Spleen (tissue), 11 donors: ENCODE measurements around the gene ARSI. TPM values are rescaled to one million over a fixed set of nuclear protein-coding genes. Genes with fewer than 3 reads are reported as not detected.

ENCODE experiments used
- DNase-seq: peaks from one replicate; pipeline ENCODE4 v3.0.0-alpha.2; 2020
- H3K27ac ChIP-seq, 8 donors: fragments of 200-600 bp; sonication (generic) in 7 of 8; 1 replicate in 4 of 8; 2 replicates in 4 of 8; pipeline versions ENCODE4 v1.5.0 to v1.8.0; 2016 to 2021; ENCODE audit warnings: inconsistent platforms in 4 of 8, mild to moderate bottlenecking in 4 of 8, moderate library complexity in 1 of 8
- H3K27me3 ChIP-seq, 7 donors: fragments of 200-600 bp; sonication (generic) in 6 of 7; replicated peaks in 1 of 7; 1 replicate in 4 of 7; 2 replicates in 3 of 7; pipeline versions ENCODE4 v1.5.0 to v1.8.0; 2016 to 2021; ENCODE audit warnings: inconsistent platforms in 3 of 7, mild to moderate bottlenecking in 1 of 7
- H3K36me3 ChIP-seq, 6 donors: fragments of 200-600 bp; sonication (generic) in 5 of 6; 1 replicate in 4 of 6; 2 replicates in 2 of 6; pipeline versions ENCODE4 v1.5.0 to v1.8.0; 2016 to 2021; ENCODE audit warnings: inconsistent platforms in 2 of 6
- H3K4me1 ChIP-seq, 6 donors: fragments of 200-600 bp; sonication (generic) in 5 of 6; 1 replicate in 3 of 6; 2 replicates in 3 of 6; pipeline versions ENCODE4 v1.5.0 to v1.8.0; 2016 to 2021; ENCODE audit warnings: inconsistent platforms in 3 of 6
- H3K4me3 ChIP-seq, 8 donors: fragments of 200-600 bp; sonication (generic) in 7 of 8; 1 replicate in 4 of 8; 2 replicates in 4 of 8; pipeline versions ENCODE4 v1.5.0 to v1.8.0; 2016 to 2021; ENCODE audit warnings: inconsistent platforms in 4 of 8, mild to moderate bottlenecking in 4 of 8, moderate library complexity in 2 of 8
- H3K9me3 ChIP-seq, 8 donors: fragments of 200-600 bp; sonication (generic) in 7 of 8; 1 replicate in 4 of 8; 2 replicates in 4 of 8; pipeline versions ENCODE4 v1.5.0 to v1.8.0; 2016 to 2021; ENCODE audit warnings: inconsistent platforms in 4 of 8
- CTCF ChIP-seq, 11 experiments: fragments of 200-600 bp in 7 of 11; fragments of 450-650 bp in 4 of 11; sonication (generic) in 4 of 11; IDR thresholded peaks in 8 of 11; conservative IDR thresholded peaks in 3 of 11; 1 replicate in 7 of 11; 2 replicates in 4 of 11; pipeline versions ENCODE4 v1.4.0 to v1.8.0; 2016 to 2021; ENCODE audit warnings: antibody characterized with exemption in 11 of 11, inconsistent platforms in 4 of 11, mild to moderate bottlenecking in 1 of 11
- POLR2A ChIP-seq, 3 donors: fragments of 450-650 bp; IDR thresholded peaks; one replicate each; pipeline ENCODE4 v1.5.1; 2017; ENCODE audit warnings: antibody characterized with exemption in 3 of 3, mild to moderate bottlenecking in 1 of 3
- POLR2AphosphoS5 ChIP-seq, 3 donors: sonication (generic); formaldehyde crosslinking; IDR thresholded peaks; one replicate each; pipeline ENCODE4 v1.5.1; 2017; ENCODE audit warnings: antibody characterized with exemption in 3 of 3
- WGBS, 5 donors: extraction: QIAGEN DNeasy Blood & Tissue Kit in 3 of 5; methylation state at CpG; one replicate each; pipeline versions ENCODE4 v1.1.5 to v1.1.7; 2013 to 2018; 5-methylcytosine and 5-hydroxymethylcytosine counted together
- intact Hi-C: fragments of 100-400 bp; cut with DNase I; formaldehyde crosslinking; loops from one replicate; pipeline ENCODE4 v1.15.0; 2023; ENCODE audit warnings: low total_unique reads
- polyA plus RNA-seq, 3 donors: library from polyadenylated mRNA; stranded (reverse); fragments of 200-250 nt; gene quantifications; one replicate each; pipeline ENCODE4 v1.2.1, GENCODE V29; 2013
- total RNA-seq, 7 donors: library from RNA; depleted of rRNA in 3 of 7; stranded (reverse); fragments of >200 nt in 3 of 7; fragmentation: NEBNext Ultra II Directional in 4 of 7; extraction: Animal tissue kit (Norgen Biotek cat#: 25700) in 4 of 7; gene quantifications; one replicate each; pipeline versions ENCODE4 v1.1.0 to v1.2.1, GENCODE V29; 2016 to 2021
- donor health status: healthy with polysubstance abuse.
- donor health status: DM: no; HTN: no; CAD: no; lungs with moderate emphysema.
- donor health status: DM: no; HTN: no; CAD: no.
- donor health status: Bipolar disorder and iron deficiency.
- donor health status: healthy.
- donor health status: DM: no; HTN: no; CAD: no.
- donor health status: DM: yes; HTN: yes; CAD: no.

ARSI gene
- total and polyA plus RNA-seq, 10 donors, result 0.07 to 3.8 (median 0.92) TPM

GRCh38 chr5:150340614-150341255 lies 38.0 kb upstream of the ARSI start:
- Histone ChIP-seq H3K9me3 (no peaks in the 10 kb centered on the region), H3K4me3 (no peak overlapping the region), H3K27ac (no peak overlapping the region), H3K27me3 (no peaks in the 10 kb centered on the region), H3K4me1 (no peaks in the 10 kb centered on the region), H3K36me3 (no peaks in the 10 kb centered on the region)
- 66 to 82% (median 69%) methylated on average over 6 to 7 of the region's 7 CpGs for WGBS, 5 donors
- intact Hi-C loops, result no loop called here
- no peak for DNase-seq
- no peak for TF ChIP-seq CTCF (IDR thresholded peaks at IDR 0.05 in 8 of 11, conservative IDR thresholded peaks at IDR 0.05 in 3 of 11)
- no peak for TF ChIP-seq POLR2AphosphoS5 (IDR thresholded peaks at IDR 0.05)
- no peak for TF ChIP-seq POLR2A (IDR thresholded peaks at IDR 0.05)

DNA sequence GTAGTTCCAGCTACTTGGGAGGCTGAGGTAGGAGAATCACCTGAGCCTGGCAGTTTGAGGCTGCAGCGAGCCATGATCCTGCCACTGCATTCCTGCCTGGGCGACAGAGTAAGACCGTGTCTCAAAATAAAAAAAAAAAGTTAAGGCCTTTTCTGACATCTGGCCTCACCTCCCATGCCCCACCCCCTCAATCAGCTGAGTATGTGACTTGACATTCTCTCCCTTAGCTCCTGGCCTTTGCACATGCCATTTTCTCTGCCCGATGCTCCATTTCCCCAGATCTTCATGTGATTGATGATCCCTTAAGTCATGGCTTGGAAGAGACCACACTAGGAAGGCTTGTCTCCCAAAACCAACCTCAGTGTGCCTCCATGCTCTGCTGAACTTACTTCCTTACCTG lies 37.1 kb upstream of the ARSI start:
- 85 to 96% (median 93%) methylated on average over 4 of the region's 4 CpGs for WGBS, 5 donors
- intact Hi-C loops, result no loop called here
- H3K27me3 ChIP-seq, result no peaks in the 10 kb centered on the region
- H3K36me3 ChIP-seq, result no peaks in the 10 kb centered on the region
- H3K27ac ChIP-seq, result no peak overlapping the region
- no peak for TF ChIP-seq CTCF (IDR thresholded peaks at IDR 0.05 in 8 of 11, conservative IDR thresholded peaks at IDR 0.05 in 3 of 11)
- TF ChIP-seq POLR2A (IDR thresholded peaks at IDR 0.05), result no peak
- TF ChIP-seq POLR2AphosphoS5 (IDR thresholded peaks at IDR 0.05), result no peak
- no peaks in the 10 kb centered on the region for H3K4me1 ChIP-seq
- no peaks in the 10 kb centered on the region for H3K9me3 ChIP-seq
- DNase-seq, result no peak
- H3K4me3 ChIP-seq, result no peak overlapping the region

DNA sequence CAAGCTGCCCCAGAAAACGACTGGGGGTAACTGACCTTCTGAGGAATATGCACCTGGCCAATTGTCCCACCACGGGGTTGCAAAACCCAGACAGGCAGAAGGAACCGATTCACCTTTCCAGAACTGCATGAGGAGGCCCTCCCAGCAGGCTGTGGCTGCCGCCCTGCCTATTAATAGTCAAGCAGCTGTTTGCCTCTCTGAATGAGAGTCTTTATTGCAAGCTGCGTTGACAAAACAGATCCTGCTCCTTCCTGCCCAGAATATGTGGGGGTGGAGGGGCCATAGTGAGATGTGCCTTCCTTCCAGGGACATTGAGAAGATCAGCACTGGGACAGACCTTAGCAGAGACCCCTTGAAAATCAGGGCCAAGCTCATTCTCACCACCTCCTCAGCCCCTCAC lies 36.5 kb upstream of the ARSI start:
- H3K27me3 ChIP-seq, result no peaks in the 10 kb centered on the region
- no peaks in the 10 kb centered on the region for H3K4me1 ChIP-seq
- no peak overlapping the region for H3K27ac ChIP-seq
- WGBS, 5 donors, result 42 to 61% (median 50%) methylated on average over 5 of the region's 5 CpGs
- no peaks in the 10 kb centered on the region for H3K9me3 ChIP-seq
- no peak for DNase-seq
- no peak for TF ChIP-seq CTCF (IDR thresholded peaks at IDR 0.05 in 8 of 11, conservative IDR thresholded peaks at IDR 0.05 in 3 of 11)
- no peak overlapping the region for H3K4me3 ChIP-seq
- intact Hi-C loops, result no loop called here
- no peaks in the 10 kb centered on the region for H3K36me3 ChIP-seq

DNA sequence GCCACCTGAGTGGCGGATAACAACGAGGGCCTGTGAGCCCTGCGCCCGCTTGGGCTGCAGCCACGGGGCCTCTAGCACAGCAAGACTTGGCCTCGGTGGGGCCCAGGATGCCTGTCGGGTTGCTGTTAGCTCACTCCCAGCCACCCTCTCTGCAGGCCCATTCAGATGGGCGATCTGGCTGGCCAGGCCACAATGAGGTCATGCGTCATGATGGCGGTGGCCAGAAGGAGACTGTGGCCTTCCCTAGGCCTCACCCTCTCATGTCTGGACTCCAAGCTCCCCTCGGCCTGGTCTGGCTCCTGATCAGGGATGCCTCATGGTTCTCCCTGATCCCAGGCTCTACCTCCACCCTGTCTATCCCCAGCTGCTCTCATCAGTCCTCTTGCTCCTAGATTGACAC lies 35.8 kb upstream of the ARSI start:
- WGBS, 5 donors, result 89 to 99% (median 91%) methylated on average over 11 of the region's 11 CpGs

More for the DNA sequence above, 35.8 kb upstream of the ARSI start:
- no peak overlapping the region for H3K4me3 ChIP-seq
- H3K4me1 ChIP-seq, result no peaks in the 10 kb centered on the region
- no peak for TF ChIP-seq CTCF (IDR thresholded peaks at IDR 0.05 in 8 of 11, conservative IDR thresholded peaks at IDR 0.05 in 3 of 11)
- TF ChIP-seq POLR2A (IDR thresholded peaks at IDR 0.05), result no peak
- no peak for TF ChIP-seq POLR2AphosphoS5 (IDR thresholded peaks at IDR 0.05)
- peak; percentile 12 for DNase-seq
- no peaks in the 10 kb centered on the region for H3K27me3 ChIP-seq
- no peaks in the 10 kb centered on the region for H3K9me3 ChIP-seq
- intact Hi-C loops, result no loop called here
- no peak overlapping the region for H3K27ac ChIP-seq
- H3K36me3 ChIP-seq, result no peaks in the 10 kb centered on the region
